Activated T-cell treated with anti-CD3 and anti-CD28 coated beads for 48 hours (primary cell): ENCODE results near the gene RBM10.

Experiments used
- DNase-seq: peaks from one replicate; pipeline ENCODE4 v3.0.0-alpha.2; 2020; ENCODE audit warnings: low read depth

Gene RBM10

GRCh38 chrX:47175588-47175980, 30.6 kb downstream of the RBM10 start:
- DNase-seq, result no peak

GRCh38 chrX:47176101-47176740, 31.2 kb downstream of the RBM10 start:
- DNase-seq, result no peak

GRCh38 chrX:47177079-47177478, 32.1 kb downstream of the RBM10 start:
- DNase-seq, result no peak

- no peak for DNase-seq
Observed at GRCh38 chrX:47178337-47178736, 33.3 kb downstream of the RBM10 start.

DNA sequence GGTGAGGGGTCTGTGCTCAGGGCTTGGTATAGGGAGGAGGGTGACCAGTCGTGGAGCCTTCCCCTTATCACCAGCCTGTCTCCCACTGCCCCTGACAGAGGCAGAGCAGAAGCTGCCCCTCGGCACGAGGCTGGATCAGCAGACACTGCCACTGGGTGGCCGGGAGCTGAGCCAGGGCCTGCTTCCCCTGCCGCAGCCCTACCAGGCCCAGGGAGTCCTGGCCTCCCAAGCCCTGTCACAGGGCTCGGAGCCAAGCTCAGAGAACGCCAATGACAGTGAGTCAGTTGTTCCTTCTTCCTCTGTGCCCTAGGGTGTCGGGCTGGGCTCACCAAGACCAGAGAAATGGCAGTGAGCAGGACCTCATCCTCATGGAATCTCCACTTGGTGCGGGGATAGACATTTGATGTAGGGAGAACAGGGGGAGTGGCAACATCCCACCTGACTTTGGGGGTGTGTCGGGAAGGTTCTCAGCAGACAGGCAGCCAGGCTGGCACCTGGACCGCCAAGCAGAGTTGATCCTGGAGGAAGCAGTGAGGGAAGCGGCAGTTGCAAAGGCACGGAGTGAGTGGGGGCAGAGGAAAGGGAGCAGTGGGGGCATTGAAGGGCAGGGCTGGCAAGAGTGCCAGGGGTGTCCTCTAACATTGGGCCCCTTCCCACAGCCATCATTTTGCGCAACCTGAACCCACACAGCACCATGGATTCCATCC, 34.4 kb downstream of the RBM10 start:
- no peak for DNase-seq

- no peak for DNase-seq
Observed at GRCh38 chrX:47179928-47180255, 34.9 kb downstream of the RBM10 start.

DNA sequence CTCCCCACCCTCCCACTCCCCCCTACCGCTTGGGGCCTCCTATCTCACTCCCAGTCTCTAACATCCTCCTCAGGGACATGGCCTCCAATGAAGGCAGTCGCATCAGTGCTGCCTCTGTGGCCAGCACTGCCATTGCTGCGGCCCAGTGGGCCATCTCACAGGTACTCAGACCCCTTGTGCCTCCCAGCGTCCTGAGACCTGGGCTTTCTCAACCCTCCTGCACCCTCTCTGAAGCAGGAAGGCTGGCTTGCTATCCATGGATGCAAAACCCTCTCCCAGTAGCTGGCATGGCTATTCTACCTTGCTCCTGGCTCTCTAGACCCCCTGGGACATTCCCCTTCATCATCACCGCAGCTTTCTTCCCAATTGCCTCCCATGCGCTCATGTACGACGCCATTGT, 35.3 kb downstream of the RBM10 start:
- no peak for DNase-seq

DNA sequence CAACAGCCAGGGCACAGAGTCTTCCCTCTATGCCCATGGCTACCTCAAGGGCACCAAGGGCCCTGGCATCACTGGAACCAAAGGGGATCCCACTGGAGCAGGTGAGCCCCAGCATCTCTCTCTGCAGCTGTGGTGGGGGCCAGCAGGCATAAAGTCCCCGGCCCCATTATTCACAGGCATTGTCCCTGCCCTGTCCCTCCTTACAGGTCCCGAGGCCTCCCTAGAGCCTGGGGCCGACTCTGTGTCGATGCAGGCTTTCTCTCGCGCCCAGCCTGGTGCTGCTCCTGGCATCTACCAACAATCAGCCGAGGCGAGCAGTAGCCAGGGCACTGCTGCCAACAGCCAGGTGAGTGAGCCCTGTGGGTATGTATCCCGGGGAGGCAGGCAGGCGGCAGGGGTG, 36.3 kb downstream of the RBM10 start:
- no peak for DNase-seq

GRCh38 chrX:47182106-47182700, 37.2 kb downstream of the RBM10 start:
- no peak for DNase-seq

DNA sequence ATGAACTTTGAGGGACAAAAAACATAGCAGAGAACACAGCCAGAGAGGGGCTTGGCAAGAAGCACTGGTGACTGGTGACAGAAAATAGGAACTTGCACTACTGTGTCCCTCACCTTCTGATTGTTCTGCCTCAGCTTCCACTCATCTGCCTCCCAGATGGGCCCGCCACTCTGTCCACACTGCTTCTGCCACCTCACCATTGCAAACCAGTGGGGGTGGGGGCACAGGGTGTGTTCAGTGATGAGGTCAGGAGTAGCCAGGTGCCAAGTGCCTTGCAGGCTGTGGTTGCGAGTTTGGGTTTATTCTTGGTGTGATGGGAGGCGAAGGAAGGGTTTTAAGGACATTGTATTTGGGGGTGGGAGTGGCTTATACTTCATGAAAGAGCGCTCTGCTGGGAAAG, 39.5 kb downstream of the RBM10 start:
- no peak for DNase-seq

DNA sequence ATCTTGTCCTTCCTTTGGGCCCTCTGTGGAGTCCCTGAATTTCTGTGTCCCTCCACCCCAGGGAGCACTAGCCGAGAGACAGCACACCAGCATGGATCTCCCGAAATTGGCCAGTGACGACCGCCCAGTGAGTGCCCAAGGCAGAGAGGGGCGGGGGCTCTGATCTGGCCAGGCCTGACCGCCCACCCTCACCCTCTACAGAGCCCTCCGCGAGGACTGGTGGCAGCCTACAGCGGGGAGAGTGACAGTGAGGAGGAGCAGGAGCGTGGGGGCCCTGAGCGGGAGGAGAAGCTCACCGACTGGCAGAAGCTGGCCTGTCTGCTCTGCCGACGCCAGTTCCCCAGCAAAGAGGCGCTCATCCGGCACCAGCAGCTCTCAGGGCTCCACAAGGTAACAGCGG, 40.2 kb downstream of the RBM10 start:
- DNase-seq, result no peak

DNA sequence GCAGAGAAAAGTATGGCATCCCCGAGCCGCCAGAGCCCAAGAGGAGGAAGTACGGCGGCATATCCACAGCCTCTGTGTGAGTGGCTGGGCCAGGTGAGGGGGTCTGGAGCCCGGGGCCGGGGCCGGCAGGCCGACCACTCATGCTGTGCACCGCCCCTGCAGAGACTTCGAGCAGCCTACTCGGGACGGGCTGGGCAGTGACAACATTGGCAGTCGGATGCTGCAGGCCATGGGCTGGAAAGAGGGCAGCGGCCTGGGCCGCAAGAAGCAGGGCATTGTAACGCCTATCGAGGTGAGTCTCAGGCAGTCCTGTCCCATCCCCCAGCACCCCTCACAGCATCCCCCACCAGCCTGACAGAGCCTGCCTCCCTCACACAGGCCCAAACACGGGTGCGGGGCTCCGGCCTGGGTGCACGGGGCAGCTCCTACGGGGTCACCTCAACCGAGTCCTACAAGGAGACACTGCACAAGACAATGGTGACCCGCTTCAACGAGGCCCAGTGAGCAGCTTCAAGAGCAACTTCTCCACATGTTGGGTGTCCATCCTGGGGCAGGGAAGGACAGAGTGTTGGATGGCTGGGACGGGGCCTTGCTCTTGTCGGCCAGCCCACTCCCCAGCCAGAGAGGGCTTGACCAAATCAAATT, 41.2 kb downstream of the RBM10 start:
- no peak for DNase-seq

GRCh38 chrX:47187106-47187677, 42.2 kb downstream of the RBM10 start:
- no peak for DNase-seq

- DNase-seq, result no peak
Observed at GRCh38 chrX:47189906-47190305, 44.9 kb downstream of the RBM10 start.

DNA sequence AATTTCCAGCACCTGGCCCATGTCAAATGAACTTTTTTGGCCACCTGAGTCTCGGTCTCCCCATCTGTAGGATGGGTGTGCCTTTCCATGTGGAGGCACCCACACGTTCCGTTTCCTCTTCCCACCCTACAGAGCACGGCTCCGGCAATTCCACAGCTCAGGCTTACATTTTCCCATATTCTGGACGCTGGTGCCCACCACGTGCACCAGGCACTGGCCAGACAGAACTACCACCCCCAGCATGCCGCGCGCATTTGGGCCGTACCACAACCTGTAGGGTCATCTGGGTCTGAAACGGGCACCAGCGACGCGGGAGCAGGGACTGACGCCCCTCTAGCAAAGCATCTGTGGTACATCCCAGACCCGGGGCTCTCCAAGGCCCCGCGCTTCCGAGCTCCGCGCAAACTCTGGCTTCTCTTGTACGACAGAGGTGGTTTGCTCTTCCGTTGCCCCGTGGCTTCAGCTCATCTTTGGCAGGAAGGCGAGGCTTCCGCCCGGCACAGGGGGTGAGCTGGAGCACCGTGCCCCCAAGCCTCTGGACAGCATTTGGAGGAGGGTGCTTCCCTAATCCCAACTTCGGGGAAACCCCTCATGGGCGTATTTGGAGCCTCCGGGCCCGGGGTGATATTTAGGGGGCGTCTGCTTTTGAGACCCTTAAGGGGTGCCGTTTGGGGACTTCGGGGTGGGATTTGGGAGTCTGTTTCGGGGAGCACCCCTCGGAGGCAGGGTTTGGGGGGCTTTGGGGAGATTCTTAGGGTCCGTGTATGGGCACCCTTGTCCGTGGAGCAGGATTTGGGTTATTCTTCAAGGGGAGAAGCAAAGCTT, 45.6 kb downstream of the RBM10 start:
- DNase-seq, result peak; percentile 75

DNA sequence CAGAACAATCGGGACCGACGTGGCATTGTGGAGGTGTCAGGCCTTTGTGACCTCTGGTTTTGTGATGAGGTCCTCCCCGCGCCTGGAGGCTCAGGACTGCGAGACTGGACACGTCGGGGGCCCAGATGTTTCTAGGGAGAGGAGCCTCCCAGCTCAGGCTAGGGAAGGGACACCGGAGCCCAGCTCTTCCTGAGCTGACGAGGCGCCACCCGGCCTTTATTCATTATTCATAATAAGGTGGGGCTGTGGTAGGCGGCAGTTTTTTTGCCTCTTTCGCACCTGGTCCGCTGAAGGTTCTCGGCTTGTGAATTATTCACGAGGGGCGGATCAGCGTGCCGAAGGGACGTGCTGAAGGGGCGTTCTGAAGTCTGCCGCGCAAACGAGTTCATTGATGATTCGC, 46.3 kb downstream of the RBM10 start:
- peak; percentile 35 for DNase-seq

GRCh38 chrX:47191806-47192401, 46.9 kb downstream of the RBM10 start:
- DNase-seq, result no peak

DNA sequence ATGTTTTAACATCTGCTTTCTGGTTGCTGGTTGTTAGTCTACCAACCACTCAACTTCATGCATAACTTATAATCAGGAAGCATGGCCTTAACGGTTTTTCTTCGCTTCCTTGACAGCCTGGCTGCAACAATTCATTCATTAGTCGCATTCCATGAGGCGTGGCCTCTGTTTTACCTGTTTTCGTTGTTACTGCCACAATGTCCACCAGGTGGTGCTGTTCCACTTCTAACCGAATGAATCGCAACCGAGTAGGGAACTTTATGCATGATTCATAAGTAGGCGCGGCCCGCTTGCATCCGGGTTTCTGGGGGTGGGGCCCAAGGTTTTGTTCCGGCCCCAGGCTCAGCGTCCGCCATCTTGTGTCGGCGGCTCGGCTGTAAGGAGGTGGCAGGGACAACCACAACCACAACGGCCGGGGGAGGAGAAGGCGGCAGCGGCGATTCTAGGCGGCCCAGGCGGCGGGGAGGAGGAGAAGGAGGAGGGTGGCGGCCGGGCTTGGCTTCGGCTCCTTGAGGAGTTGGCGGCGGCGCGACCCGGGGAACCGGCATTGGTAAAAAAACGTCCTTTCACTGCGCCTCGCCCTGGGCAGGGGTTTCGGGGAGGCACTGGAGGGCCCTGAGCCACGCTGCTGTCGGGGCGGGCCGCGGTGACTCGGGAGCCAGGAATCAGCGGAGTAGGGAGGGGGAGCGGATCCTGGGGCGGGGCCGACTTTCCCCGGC, 48.6 kb downstream of the RBM10 start, which contains the start of gene UBA1:
Gene UBA1, plus strand, starts transcription at position 355 of the 719 bp plus-strand sequence. CDS start 4,974 bp downstream, outside the sequence.
- peak; percentile 83 for DNase-seq

DNA sequence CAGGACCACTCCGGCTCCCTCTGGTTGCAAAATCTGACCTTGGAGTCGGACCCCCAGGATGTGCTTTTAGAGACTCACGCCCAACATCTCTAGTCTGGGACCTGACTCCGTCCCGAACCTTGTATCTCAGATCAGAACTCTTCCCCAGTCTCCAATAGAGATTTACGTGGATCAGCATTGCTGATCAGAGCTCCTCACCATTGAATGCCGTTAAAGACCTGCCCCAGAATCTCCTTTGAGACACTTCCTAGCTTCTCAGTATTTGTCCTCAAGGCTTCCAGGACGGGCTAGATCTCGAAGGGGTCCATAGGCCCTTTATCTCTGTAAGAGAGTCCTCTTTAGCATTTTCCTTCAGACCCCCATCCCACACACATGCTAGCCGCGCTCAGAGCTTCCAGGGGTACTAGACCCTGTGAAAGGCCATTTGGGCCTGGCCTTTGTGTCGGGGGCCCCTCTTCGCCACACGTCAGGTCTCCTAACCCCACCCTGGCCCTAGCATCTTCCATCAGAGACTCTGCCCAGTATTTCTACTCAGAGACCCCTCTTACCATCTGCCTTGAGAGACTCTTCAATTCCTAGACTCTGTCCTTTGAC, 49.3 kb downstream of the RBM10 start:
- DNase-seq, result no peak

DNA sequence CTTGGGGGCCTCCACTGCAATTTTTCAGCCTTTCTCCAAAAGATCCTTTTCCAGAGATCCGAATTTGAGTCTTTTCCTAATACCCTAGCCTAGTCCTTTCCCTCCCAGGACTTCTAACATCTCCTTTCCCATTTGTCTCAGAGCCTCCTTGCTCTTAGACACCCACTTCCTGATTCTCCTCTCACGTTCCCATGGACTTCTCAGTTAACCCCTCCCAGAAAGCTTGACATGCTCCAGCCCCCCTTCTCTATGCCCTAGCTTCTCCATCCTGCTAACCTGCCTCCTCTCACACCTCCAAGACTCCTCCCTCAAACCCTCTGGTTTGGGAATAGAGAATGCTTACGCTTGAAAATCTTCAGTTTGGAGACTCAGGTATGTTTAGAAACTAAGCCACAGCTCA, 51.1 kb downstream of the RBM10 start:
- no peak for DNase-seq
